Astrocyte (in vitro differentiated cells and primary cell): ENCODE measurements around the gene CEP131. TPM values are rescaled to one million over a fixed set of nuclear protein-coding genes. Genes with fewer than 3 reads are reported as not detected.

Source experiments
- DNase-seq: peaks from one replicate; pipeline ENCODE4 v3.0.0-alpha.2; 2010; ENCODE audit warnings: low read depth
- FAIRE-seq: peaks from 2 replicates; lab custom pipeline; 2011; peaks lifted over from hg19 to GRCh38; lab: Jason Lieb, UNC
- H2AFZ ChIP-seq: 2 replicates; pipeline ENCODE4 v1.6.0; 2012; ENCODE audit warnings: low read depth, low read length, inconsistent platforms
- H3K27ac ChIP-seq: 2 replicates; pipeline ENCODE4 v1.5.1; 2011; ENCODE audit warnings: low read depth, low read length, inconsistent platforms
- H3K27me3 ChIP-seq: 2 replicates; pipeline ENCODE4 v1.6.0; 2011; ENCODE audit warnings: low read length, inconsistent platforms; ENCODE audit not compliant: insufficient read depth
- H3K36me3 ChIP-seq: 2 replicates; pipeline ENCODE4 v1.5.1; 2011; ENCODE audit warnings: low read length, inconsistent platforms; ENCODE audit not compliant: insufficient read depth
- H3K4me1 ChIP-seq: 2 replicates; pipeline ENCODE4 v1.5.1; 2011; ENCODE audit warnings: low read length, inconsistent platforms; ENCODE audit not compliant: insufficient read depth
- H3K4me2 ChIP-seq: 2 replicates; pipeline ENCODE4 v1.6.0; 2012; ENCODE audit warnings: low read length, inconsistent platforms
- H3K4me3 ChIP-seq: 2 replicates; pipeline ENCODE4 v1.5.1; 2011; ENCODE audit warnings: low read depth, mild to moderate bottlenecking, low read length, inconsistent platforms; ENCODE audit not compliant: insufficient read depth
- H3K79me2 ChIP-seq: 2 replicates; pipeline ENCODE4 v1.6.0; 2012; ENCODE audit warnings: mild to moderate bottlenecking, low read length, inconsistent platforms; ENCODE audit not compliant: insufficient read depth
- H3K9ac ChIP-seq: 2 replicates; pipeline ENCODE4 v1.6.0; 2012; ENCODE audit warnings: mild to moderate bottlenecking, low read length, inconsistent platforms
- H3K9me3 ChIP-seq: 2 replicates; pipeline ENCODE4 v1.5.1; 2012; ENCODE audit warnings: low read depth, mild to moderate bottlenecking, low read length, inconsistent platforms; ENCODE audit not compliant: insufficient read depth
- H4K20me1 ChIP-seq: 2 replicates; pipeline ENCODE4 v1.6.0; 2012; ENCODE audit warnings: low read length, inconsistent platforms; ENCODE audit not compliant: insufficient read depth
- H3K27ac Mint-ChIP-seq: one replicate; pipeline ENCODE4 v1.8.0; 2021; ENCODE audit warnings: mild to moderate bottlenecking, mixed read lengths; ENCODE audit not compliant: unreplicated experiment
- H3K27me3 Mint-ChIP-seq: one replicate; pipeline ENCODE4 v1.8.0; 2021; ENCODE audit warnings: low read depth, mixed read lengths; ENCODE audit not compliant: unreplicated experiment
- H3K36me3 Mint-ChIP-seq: one replicate; pipeline ENCODE4 v1.8.0; 2021; ENCODE audit warnings: low read depth, mixed read lengths; ENCODE audit not compliant: unreplicated experiment
- H3K4me1 Mint-ChIP-seq: one replicate; pipeline ENCODE4 v1.8.0; 2021; ENCODE audit warnings: low read depth, mixed read lengths; ENCODE audit not compliant: unreplicated experiment
- H3K4me3 Mint-ChIP-seq: one replicate; pipeline ENCODE4 v1.8.0; 2021; ENCODE audit warnings: mild to moderate bottlenecking, moderate library complexity, mixed read lengths; ENCODE audit not compliant: unreplicated experiment
- H3K9me3 Mint-ChIP-seq: one replicate; pipeline ENCODE4 v1.8.0; 2021; ENCODE audit warnings: mild to moderate bottlenecking, mixed read lengths; ENCODE audit not compliant: unreplicated experiment
- EZH2 ChIP-seq: IDR thresholded peaks from 2 replicates; pipeline ENCODE4 v1.6.1; 2012; ENCODE audit warnings: mild to moderate bottlenecking, low read length, inconsistent platforms; ENCODE audit not compliant: insufficient read depth
- total RNA-seq: library from RNA; stranded (reverse); gene quantifications from 2 replicates; pipeline ENCODE4 v1.2.1, GENCODE V29; 2021
- TF ChIP-seq, protein P1 (sequence below): IDR thresholded peaks from 2 replicates; pipeline ENCODE4 v1.5.1; 2011; ENCODE audit warnings: low read depth, mild to moderate bottlenecking, inconsistent platforms, low read length, moderate library complexity; ENCODE audit not compliant: insufficient read depth

CEP131 gene
- total RNA-seq, 1 donor from 2014 or later = 5.8 TPM

DNA sequence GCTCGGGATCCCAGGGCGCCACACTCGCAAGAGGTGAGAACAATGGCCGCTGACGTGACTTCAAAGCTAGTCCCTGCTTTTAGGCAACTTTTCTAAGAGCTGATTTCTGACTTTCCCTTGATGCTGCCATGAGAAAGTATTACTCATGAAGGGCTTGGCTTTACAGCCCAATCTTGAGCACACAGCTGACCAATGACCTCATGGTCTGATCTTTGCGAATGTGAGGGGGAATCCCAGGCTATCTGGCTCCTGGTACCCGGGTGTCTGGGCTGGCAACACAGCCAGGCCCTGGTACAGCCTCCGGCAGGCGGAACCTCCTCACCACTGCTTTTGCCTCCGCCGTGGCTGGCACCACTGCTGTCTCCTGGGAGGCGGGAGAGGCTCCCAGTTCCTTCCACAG, 33.9 kb upstream of the CEP131 start:
- Histone ChIP-seq H4K20me1 (peaks cover 54% of the 10 kb centered on the region), H2AFZ (no peak overlapping the region), H3K9ac (no peak overlapping the region), H3K79me2 (peaks cover 8% of the 10 kb centered on the region), H3K9me3 (no peaks in the 10 kb centered on the region), H3K4me1 (peaks cover 15% of the 10 kb centered on the region), H3K4me3 (no peak overlapping the region), H3K36me3 (peaks cover 2% of the 10 kb centered on the region), H3K27me3 (no peaks in the 10 kb centered on the region), H3K4me2 (no peak overlapping the region), H3K27ac (no peak overlapping the region)
- H3K36me3 Mint-ChIP-seq = peaks cover 15% of the 10 kb centered on the region
- peaks cover 4% of the 10 kb centered on the region for H3K4me1 Mint-ChIP-seq
- peaks cover 3% of the 10 kb centered on the region for H3K27me3 Mint-ChIP-seq
- FAIRE-seq = no peak
- no peaks in the 10 kb centered on the region for H3K9me3 Mint-ChIP-seq
- TF ChIP-seq EZH2 = no peak
- TF ChIP-seq, protein P1, sequence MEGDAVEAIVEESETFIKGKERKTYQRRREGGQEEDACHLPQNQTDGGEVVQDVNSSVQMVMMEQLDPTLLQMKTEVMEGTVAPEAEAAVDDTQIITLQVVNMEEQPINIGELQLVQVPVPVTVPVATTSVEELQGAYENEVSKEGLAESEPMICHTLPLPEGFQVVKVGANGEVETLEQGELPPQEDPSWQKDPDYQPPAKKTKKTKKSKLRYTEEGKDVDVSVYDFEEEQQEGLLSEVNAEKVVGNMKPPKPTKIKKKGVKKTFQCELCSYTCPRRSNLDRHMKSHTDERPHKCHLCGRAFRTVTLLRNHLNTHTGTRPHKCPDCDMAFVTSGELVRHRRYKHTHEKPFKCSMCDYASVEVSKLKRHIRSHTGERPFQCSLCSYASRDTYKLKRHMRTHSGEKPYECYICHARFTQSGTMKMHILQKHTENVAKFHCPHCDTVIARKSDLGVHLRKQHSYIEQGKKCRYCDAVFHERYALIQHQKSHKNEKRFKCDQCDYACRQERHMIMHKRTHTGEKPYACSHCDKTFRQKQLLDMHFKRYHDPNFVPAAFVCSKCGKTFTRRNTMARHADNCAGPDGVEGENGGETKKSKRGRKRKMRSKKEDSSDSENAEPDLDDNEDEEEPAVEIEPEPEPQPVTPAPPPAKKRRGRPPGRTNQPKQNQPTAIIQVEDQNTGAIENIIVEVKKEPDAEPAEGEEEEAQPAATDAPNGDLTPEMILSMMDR = no peak
- no peak overlapping the region for H3K4me3 Mint-ChIP-seq
- peak; percentile 46 for DNase-seq
- H3K27ac Mint-ChIP-seq = no peak overlapping the region

GRCh38 chr17:81254955-81255717, 32.4 kb upstream of the CEP131 start:
- FAIRE-seq = no peak

More at GRCh38 chr17:81254955-81255717, 32.4 kb upstream of the CEP131 start:
- peak overlapping the region; percentile 66 for H3K27ac Mint-ChIP-seq
- Histone ChIP-seq H3K4me2 (peak overlapping the region; percentile 63), H3K27ac (no peak overlapping the region), H3K79me2 (peaks cover 8% of the 10 kb centered on the region), H3K36me3 (no peaks in the 10 kb centered on the region), H2AFZ (no peak overlapping the region), H4K20me1 (peaks cover 54% of the 10 kb centered on the region), H3K4me3 (no peak overlapping the region), H3K27me3 (no peaks in the 10 kb centered on the region), H3K9me3 (no peaks in the 10 kb centered on the region), H3K4me1 (peaks cover 15% of the 10 kb centered on the region), H3K9ac (no peak overlapping the region)
- peaks cover 3% of the 10 kb centered on the region for H3K27me3 Mint-ChIP-seq
- H3K4me1 Mint-ChIP-seq = peaks cover 4% of the 10 kb centered on the region
- H3K36me3 Mint-ChIP-seq = peaks cover 14% of the 10 kb centered on the region
- TF ChIP-seq, protein P1 = peak; percentile 58
- TF ChIP-seq EZH2 = no peak
- H3K4me3 Mint-ChIP-seq = peak overlapping the region; percentile 50
- H3K9me3 Mint-ChIP-seq = no peaks in the 10 kb centered on the region
- DNase-seq = peak; percentile 64
